Measurements from ENCODE around the gene FMN1. TPM values are rescaled to one million over a fixed set of nuclear protein-coding genes. Genes with fewer than 3 reads are reported as not detected.

Gene FMN1
- polyA plus RNA-seq, 3 donors: 0.28 to 3.7 (median 0.34) TPM

DNA sequence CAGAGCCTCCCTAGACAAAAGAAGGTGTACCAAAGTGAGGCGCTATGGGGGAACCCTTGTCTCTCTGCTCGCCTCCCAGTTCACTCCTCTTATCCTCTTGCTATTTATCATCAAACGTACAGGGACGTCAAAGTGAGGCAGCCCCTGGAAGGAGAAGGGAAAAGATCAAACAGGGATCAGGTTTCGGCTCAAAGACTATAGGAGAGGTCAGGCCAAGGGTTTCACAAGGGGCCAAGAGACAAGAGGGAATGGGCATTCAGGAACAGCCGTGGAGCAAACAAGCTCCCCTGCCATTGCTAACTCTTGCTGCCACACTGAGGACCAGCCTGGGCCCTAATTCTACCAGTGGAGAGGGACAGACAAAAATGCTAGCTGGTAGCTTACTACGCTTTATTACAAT, 308.1 kb downstream of the FMN1 start:
- Histone ChIP-seq H3K9me3 (replicated peaks in 1 of 2; ENCODE audit: control insufficient read depth in 1 of 2, insufficient read depth in 1 of 2, low read length in 2 of 2) (no peaks in the 10 kb centered on the region), H3K4me1 (ENCODE audit: control insufficient read depth in 1 of 2, insufficient read depth in 2 of 2, low read length in 2 of 2) (no peaks in the 10 kb centered on the region), H3K27me3 (ENCODE audit: control insufficient read depth in 2 of 2, insufficient read depth in 2 of 2, low read length in 2 of 2) (no peaks in the 10 kb centered on the region), H3K27ac (ENCODE audit: low read depth in 1 of 2, low read length in 2 of 2) (no peak overlapping the region), H3K79me2 (ENCODE audit: insufficient read depth, low read length) (no peaks in the 10 kb centered on the region), H3K4me3 (replicated peaks in 1 of 3; ENCODE audit: low read depth in 2 of 3, low read length in 3 of 3) (no peak overlapping the region), H3K9ac (ENCODE audit: insufficient read depth, low read length, poor library complexity, severe bottlenecking) (no peak overlapping the region), H3K36me3 (replicated peaks in 1 of 2; ENCODE audit: control insufficient read depth in 1 of 2, insufficient read depth in 2 of 2, low read length in 2 of 2) (peaks cover 0 to 29% of the 10 kb centered on the region in 2 donors), H3K4me2 (replicated peaks; ENCODE audit: extremely low read depth, low read length, poor library complexity, severe bottlenecking) (no peak overlapping the region), H4K20me1 (ENCODE audit: insufficient read depth, low read length) (no peaks in the 10 kb centered on the region), H2AFZ (ENCODE audit: insufficient read depth, low read depth, low read length, poor library complexity, severe bottlenecking) (no peak overlapping the region)
- peaks cover 0 to 6% (median 2%) of the 10 kb centered on the region in 7 donors for H3K9me3 Mint-ChIP-seq
- no peak for TF ChIP-seq CTCF (IDR thresholded peaks at IDR 0.05)
- no peak for DNase-seq
- intact Hi-C loops (cut with micrococcal nuclease): no loop called here
- H3K4me1 Mint-ChIP-seq: no peaks in the 10 kb centered on the region
- no peak overlapping the region for H3K27ac Mint-ChIP-seq
- no peak overlapping the region for H3K4me3 Mint-ChIP-seq
- peaks cover 0 to 23% of the 10 kb centered on the region in 2 donors for H3K36me3 Mint-ChIP-seq
- H3K27me3 Mint-ChIP-seq (ENCODE audit: low read depth in 3 of 3): peaks cover 0 to 2% (median 1%) of the 10 kb centered on the region in 3 donors
- 100% methylated on average over 1 of the region's 7 CpGs for WGBS (ENCODE audit: insufficient coverage)

DNA sequence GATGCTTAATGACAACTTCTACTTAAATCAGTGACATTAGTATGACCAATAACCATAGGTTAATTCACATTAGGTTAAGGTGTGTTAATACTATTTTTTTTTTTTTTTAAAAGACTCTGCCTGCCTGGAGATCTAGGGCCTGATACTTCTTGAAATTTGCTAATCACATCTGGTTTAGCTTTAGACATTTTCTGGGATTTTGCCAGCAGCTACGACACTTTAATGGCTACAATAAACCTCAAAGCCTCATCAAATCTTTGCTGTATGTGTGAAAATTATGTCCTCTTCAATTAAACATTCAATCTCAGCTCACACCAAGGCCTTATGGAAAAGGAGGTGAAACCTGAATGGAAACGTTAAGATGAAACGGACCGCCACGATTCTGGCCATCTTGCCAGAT, 308.8 kb downstream of the FMN1 start:
- Histone ChIP-seq H3K4me1 (ENCODE audit: control insufficient read depth in 1 of 2, insufficient read depth in 2 of 2, low read length in 2 of 2) (no peaks in the 10 kb centered on the region), H3K4me3 (replicated peaks in 1 of 3; ENCODE audit: low read depth in 2 of 3, low read length in 3 of 3) (no peak overlapping the region), H3K4me2 (replicated peaks; ENCODE audit: extremely low read depth, low read length, poor library complexity, severe bottlenecking) (no peak overlapping the region), H4K20me1 (ENCODE audit: insufficient read depth, low read length) (no peaks in the 10 kb centered on the region), H3K36me3 (replicated peaks in 1 of 2; ENCODE audit: control insufficient read depth in 1 of 2, insufficient read depth in 2 of 2, low read length in 2 of 2) (peaks cover 0 to 29% of the 10 kb centered on the region in 2 donors), H3K79me2 (ENCODE audit: insufficient read depth, low read length) (no peaks in the 10 kb centered on the region), H3K9ac (ENCODE audit: insufficient read depth, low read length, poor library complexity, severe bottlenecking) (no peak overlapping the region), H2AFZ (ENCODE audit: insufficient read depth, low read depth, low read length, poor library complexity, severe bottlenecking) (no peak overlapping the region), H3K27me3 (ENCODE audit: control insufficient read depth in 2 of 2, insufficient read depth in 2 of 2, low read length in 2 of 2) (no peaks in the 10 kb centered on the region), H3K9me3 (replicated peaks in 1 of 2; ENCODE audit: control insufficient read depth in 1 of 2, insufficient read depth in 1 of 2, low read length in 2 of 2) (no peaks in the 10 kb centered on the region), H3K27ac (ENCODE audit: low read depth in 1 of 2, low read length in 2 of 2) (no peak overlapping the region)
- intact Hi-C loops (cut with micrococcal nuclease): no loop called here
- Mint-ChIP-seq H3K27ac (no peak overlapping the region), H3K4me3 (no peak overlapping the region), H3K4me1 (no peaks in the 10 kb centered on the region), H3K27me3 (ENCODE audit: low read depth in 3 of 3) (peaks cover 0 to 2% (median 1%) of the 10 kb centered on the region in 3 donors), H3K36me3 (peaks cover 0 to 23% of the 10 kb centered on the region in 2 donors), H3K9me3 (peaks cover 0 to 4% (median 0%) of the 10 kb centered on the region in 7 donors)
- no peak for TF ChIP-seq CTCF (IDR thresholded peaks at IDR 0.05)
- no CpG with 5 or more reads among the region's 5 CpGs for WGBS (ENCODE audit: insufficient coverage)
- no peak for DNase-seq
